Erythroblast (primary cell): ENCODE measurements around the gene IL36B.

Experiments
- GATA1 ChIP-seq: IDR thresholded peaks from 2 replicates; pipeline ENCODE4 v1.6.1; 2011; ENCODE audit warnings: low read depth, mild to moderate bottlenecking, control low read depth, low read length, moderate library complexity
- POLR2A ChIP-seq: IDR thresholded peaks from 2 replicates; pipeline ENCODE4 v1.6.1; 2011; ENCODE audit warnings: mild to moderate bottlenecking, low read length

- TF ChIP-seq POLR2A, result no peak
- no peak for TF ChIP-seq GATA1
Observed at GRCh38 chr2:112979731-112980130, 72.9 kb downstream of the IL36B start.
